Thyroid gland (tissue), 4 donors: Measurements from ENCODE around the gene CEP350.

Experiments
- POLR2A ChIP-seq, 2 donors: fragments of 450-650 bp; IDR thresholded peaks; one replicate each; pipeline ENCODE4 v1.6.1; 2017; ENCODE audit warnings: antibody characterized with exemption in 2 of 2, mild to moderate bottlenecking in 2 of 2, moderate library complexity in 1 of 2
- TF ChIP-seq, protein P1 (sequence below), 6 experiments: fragments of 200-600 bp in 3 of 6; fragments of 450-650 bp in 3 of 6; sonication (generic) in 3 of 6; IDR thresholded peaks; one replicate each; pipeline ENCODE4 v1.5.1; 2016 to 2019; ENCODE audit warnings: antibody characterized with exemption in 6 of 6, mild to moderate bottlenecking in 2 of 6, inconsistent platforms in 1 of 6, moderate library complexity in 1 of 6

DNA sequence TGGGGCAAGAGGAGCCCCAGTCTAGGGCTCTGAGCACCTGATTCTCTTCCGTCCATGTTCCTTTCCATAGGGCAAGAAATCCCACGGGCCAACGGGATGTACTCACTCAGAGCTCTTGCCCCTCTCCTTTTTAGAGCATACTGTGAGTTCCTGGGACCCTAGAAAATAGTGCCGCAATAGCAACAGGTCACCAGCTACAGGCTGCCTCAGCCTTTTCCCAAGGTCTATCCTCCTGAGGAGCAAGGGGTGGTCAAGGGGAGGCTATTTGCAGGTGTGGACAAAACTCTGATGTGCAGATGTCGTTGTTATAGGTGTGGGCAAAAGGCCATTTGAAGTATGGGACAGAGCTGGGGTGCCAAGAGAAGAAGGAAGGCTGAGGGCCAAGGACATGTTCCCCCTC lies 198.4 kb downstream of the CEP350 start:
- TF ChIP-seq POLR2A (IDR thresholded peaks at IDR 0.05) = no peak
- TF ChIP-seq, protein P1, sequence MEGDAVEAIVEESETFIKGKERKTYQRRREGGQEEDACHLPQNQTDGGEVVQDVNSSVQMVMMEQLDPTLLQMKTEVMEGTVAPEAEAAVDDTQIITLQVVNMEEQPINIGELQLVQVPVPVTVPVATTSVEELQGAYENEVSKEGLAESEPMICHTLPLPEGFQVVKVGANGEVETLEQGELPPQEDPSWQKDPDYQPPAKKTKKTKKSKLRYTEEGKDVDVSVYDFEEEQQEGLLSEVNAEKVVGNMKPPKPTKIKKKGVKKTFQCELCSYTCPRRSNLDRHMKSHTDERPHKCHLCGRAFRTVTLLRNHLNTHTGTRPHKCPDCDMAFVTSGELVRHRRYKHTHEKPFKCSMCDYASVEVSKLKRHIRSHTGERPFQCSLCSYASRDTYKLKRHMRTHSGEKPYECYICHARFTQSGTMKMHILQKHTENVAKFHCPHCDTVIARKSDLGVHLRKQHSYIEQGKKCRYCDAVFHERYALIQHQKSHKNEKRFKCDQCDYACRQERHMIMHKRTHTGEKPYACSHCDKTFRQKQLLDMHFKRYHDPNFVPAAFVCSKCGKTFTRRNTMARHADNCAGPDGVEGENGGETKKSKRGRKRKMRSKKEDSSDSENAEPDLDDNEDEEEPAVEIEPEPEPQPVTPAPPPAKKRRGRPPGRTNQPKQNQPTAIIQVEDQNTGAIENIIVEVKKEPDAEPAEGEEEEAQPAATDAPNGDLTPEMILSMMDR (IDR thresholded peaks at IDR 0.05) = no peak
